HG02840 (cell line): Measurements from ENCODE around the gene CEACAM19.
"Not testable (repeated sequence)": the region's sequence is repeated elsewhere in the genome, so short reads cannot be mapped to it uniquely, and the experiment has no call there.

Experiments used
- ATAC-seq: cut with Tn5 transposase; IDR thresholded peaks from one replicate; pipeline ENCODE4 v1.9.1; 2021; ENCODE audit warnings: mild to moderate bottlenecking, moderate library complexity, moderate number of reproducible peaks; ENCODE audit not compliant: unreplicated experiment, low FRiP score

Gene CEACAM19

GRCh38 chr19:44697670-44698034 lies 26.4 kb downstream of the CEACAM19 start:
- ATAC-seq: no peak

- ATAC-seq: no peak
Observed at GRCh38 chr19:44698492-44699201, 27.4 kb downstream of the CEACAM19 start, which contains the start of gene CEACAM16. TSS of gene CEACAM16 (plus strand) at chr19:44699151. CDS start at chr19:44701457, 2,306 bp downstream.

GRCh38 chr19:44700547-44700946 lies 29.3 kb downstream of the CEACAM19 start:
- ATAC-seq: no peak

GRCh38 chr19:44701228-44701627 lies 29.9 kb downstream of the CEACAM19 start:
- no peak for ATAC-seq

GRCh38 chr19:44702551-44703176 lies 31.4 kb downstream of the CEACAM19 start:
- ATAC-seq: no peak

GRCh38 chr19:44703336-44704078 lies 32.2 kb downstream of the CEACAM19 start:
- no peak for ATAC-seq

- ATAC-seq: no peak
Observed at GRCh38 chr19:44704982-44705381, 33.7 kb downstream of the CEACAM19 start.

GRCh38 chr19:44705502-44706010 lies 34.3 kb downstream of the CEACAM19 start:
- ATAC-seq: no peak

GRCh38 chr19:44706506-44707236 lies 35.4 kb downstream of the CEACAM19 start:
- ATAC-seq: no peak

GRCh38 chr19:44707794-44708193 lies 36.5 kb downstream of the CEACAM19 start:
- ATAC-seq: no peak

GRCh38 chr19:44708940-44709339 lies 37.7 kb downstream of the CEACAM19 start:
- ATAC-seq: no peak

GRCh38 chr19:44709434-44710266 lies 38.4 kb downstream of the CEACAM19 start:
- not testable (repeated sequence) for ATAC-seq

- ATAC-seq: no peak
Observed at GRCh38 chr19:44710483-44710882, 39.2 kb downstream of the CEACAM19 start.

GRCh38 chr19:44712864-44713515 lies 41.7 kb downstream of the CEACAM19 start:
- no peak for ATAC-seq

GRCh38 chr19:44714597-44715169 lies 43.4 kb downstream of the CEACAM19 start:
- ATAC-seq: no peak

- no peak for ATAC-seq
Observed at GRCh38 chr19:44717603-44718002, 46.3 kb downstream of the CEACAM19 start.

GRCh38 chr19:44718441-44719261 lies 47.4 kb downstream of the CEACAM19 start:
- ATAC-seq: no peak

GRCh38 chr19:44719262-44719701 lies 48.0 kb downstream of the CEACAM19 start:
- no peak for ATAC-seq
